NCI-H446 treated with DMSO at 0.1 percent for 48 hours (cell line): ENCODE data around the gene OGFR.

Experiments
- DNase-seq: peaks from one replicate; lab custom pipeline; 2025; lab: John Stamatoyannopoulos, UW

OGFR gene

GRCh38 chr20:62825986-62826645 lies 21.5 kb downstream of the OGFR start:
- no peak for DNase-seq

DNA sequence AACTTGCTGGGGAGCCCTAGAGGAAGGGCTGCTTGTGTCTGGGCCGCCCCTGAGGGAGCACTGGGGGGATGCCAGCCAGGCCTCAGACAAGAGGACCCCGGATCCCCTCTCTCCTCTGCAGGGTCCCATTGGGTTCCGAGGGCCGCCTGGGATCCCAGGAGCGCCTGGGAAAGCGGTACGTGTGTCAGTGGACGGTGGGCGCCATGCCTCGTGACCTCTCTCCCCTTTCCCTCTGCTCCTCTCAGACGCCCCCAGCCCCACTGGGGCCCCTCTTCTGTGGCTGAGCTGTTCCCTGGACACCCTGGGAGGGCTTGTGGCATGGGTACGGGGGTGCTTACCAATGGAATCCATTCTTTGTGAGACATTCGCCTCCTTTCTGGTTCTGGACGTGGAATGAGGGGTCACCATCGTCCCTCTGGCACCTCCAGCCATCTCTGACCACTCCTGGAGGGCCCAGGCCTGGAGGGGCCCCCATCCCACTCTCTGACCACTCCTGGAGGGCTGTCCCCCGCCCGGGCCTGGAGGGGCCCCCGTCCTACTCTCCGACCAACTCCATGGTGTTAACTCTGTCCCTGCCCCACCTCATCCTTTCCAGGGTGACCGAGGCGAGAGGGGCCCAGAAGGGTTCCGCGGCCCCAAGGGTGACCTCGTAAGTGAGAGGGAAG lies 22.1 kb downstream of the OGFR start:
- no peak for DNase-seq

DNA sequence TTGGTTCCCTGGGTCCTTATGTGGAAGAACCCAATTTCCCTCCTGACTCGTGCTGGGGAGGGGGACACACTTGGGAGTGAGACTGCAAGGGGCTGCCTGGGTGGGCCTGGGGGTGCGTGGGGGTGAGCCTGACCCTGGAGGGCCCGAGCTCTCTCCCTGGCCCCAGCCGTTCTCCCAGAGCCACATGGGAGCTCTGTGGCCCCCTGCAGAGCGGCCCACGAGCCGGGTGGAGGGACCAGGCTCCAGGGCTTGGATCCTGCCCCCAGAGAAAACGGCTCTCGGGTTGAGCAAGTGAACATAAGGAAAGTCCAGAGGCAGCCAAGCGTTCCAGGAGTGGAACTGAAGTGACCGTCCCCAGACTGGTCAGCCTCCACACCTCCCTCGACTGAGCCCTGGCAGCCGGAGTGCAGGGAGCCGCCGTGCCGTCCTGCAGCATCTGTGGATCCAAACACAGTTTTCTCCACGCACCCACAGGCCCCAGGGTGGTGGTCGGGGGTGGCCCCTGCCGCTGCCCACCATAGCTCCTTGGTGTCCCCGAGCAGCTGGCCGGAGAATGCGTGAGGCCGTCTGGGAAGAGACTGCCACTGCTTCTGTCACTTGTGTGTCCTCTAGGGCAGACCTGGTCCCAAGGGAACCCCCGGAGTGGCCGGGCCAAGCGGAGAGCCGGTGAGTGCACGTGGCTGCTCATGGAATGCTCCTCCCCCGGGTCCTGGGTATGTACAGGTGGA lies 22.8 kb downstream of the OGFR start:
- DNase-seq = no peak

GRCh38 chr20:62828051-62828450 lies 23.4 kb downstream of the OGFR start:
- DNase-seq = no peak

- DNase-seq = no peak
Measured at GRCh38 chr20:62828511-62829230, 24.0 kb downstream of the OGFR start.

- no peak for DNase-seq
Measured at GRCh38 chr20:62829231-62830230, 24.9 kb downstream of the OGFR start.

DNA sequence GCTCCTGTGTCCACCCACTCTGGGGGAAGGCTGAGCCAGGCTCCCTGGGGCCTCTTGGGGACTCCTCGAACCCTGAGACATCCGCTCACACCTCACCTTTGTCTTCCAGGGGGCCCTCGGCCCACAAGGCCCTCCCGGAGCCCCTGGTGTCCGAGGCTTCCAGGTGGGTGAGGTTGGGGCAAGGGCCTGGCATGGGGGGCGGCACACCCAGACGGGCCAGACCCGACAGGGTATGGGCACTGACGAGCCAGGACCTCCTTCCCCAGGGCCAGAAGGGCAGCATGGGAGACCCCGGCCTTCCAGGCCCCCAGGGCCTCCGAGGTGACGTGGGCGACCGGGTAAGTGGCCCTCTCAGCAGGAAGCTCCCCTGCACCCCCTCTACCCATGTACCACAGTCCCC lies 25.6 kb downstream of the OGFR start:
- no peak for DNase-seq

DNA sequence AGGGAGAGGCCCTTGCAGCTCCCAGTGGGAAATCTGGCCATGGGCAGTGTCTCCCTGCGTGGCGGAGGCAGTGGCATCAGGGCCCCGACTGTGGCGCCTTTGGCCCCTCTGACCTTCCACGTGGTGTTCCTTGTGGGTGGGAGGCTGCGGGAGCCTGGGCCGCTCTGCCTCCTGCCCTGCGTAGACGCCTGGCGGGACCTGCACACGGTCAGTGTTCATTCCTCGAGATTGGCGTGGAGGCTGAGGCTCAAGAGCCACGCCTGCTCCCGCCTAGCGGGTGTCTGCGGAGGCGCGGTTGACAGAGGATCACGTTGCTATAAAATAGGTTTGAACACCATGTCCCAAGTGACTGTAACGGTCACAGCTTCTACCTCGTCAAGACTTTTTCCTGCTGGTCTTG lies 26.2 kb downstream of the OGFR start:
- no peak for DNase-seq

DNA sequence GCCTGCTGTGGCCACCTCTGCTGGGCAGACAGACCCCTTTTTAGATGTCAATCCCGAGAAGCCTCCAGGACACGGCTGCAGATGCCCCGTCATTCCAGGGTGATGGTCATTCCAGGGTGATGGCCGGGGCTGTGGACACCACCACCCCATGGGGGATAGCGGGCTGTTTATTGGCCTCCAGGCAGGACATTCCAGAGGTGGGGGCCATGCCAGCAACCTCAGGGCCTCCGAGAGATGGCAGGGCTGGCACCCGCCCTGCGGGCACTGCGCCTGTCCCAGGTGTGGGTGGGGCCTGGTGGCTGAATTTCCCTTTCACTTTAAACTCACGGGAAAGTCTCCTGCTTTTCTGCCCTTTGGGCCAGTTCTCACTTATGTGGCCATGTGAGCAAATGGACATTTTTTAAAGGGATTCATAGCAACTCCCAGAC lies 26.7 kb downstream of the OGFR start:
- DNase-seq = no peak

DNA sequence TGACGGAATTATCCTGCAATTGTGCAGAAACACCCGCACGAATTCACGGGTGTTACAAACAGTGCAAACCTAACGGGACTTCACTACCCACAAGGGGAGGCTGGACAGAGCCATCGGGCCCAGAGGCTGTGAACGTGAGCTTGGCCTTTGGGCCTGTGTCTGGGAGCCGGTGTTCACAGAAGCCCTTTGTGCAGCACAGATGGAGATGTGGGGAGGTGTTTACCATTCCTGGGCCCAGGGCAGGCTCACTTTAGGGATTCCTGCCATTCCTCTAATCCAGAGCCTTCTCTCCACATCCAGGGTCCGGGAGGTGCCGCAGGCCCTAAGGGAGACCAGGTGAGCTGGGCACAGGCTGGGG lies 27.2 kb downstream of the OGFR start:
- no peak for DNase-seq

DNA sequence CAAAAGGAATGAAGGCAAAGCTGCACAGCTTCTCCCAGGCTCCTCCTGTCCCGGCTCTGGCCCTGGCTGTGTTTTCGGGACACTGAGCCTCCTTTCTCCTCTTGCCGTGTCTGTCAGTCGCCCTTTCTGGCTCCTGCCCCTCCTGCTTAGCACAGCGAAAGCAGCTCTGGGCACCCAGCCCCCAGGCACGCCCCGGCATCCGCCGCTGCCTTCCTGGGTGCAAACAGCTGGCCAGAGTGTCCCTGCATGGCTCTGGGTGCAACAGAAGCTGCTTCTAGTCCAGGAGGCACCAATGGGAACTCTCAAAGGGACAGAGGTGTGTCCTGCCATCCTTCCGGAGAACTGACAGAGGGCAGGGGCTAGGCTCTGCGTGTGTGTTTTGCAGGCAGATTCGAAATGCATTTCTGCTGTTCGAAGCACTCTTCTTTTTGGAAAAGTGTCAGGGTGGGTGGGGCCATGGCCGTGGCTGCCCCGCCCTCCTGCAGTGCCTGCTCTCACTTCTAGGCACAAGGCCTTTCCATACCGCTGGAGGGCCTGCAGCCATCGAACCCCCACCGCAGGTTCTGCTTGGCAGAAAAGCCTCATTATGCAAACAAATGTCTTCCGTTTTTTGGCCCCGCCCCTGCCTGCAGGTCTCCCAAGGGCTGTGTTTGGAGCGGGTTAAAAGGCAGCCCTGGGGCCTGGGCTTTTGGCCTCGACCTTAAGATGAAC lies 27.7 kb downstream of the OGFR start:
- DNase-seq = no peak

DNA sequence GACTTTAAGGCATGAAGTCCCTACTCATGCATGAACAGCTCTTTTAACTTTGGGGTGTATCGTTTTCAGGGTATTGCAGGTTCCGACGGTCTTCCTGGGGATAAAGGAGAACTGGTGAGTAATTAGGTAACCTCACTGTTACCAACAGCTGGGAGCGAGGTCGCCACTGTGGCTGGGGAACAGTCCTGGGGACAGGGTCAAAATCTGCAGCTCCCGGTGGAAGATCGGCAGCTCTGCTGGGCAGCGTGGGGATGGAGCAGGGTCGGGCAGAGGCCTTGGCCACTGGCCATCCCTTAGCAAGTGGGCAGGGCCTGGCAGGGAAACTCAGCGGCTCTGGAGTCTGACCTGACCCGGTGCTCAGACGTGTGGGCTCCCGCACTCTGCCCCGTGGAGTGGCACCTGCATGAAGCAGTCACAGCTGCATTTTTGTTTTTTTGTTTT lies 28.3 kb downstream of the OGFR start:
- DNase-seq = no peak

DNA sequence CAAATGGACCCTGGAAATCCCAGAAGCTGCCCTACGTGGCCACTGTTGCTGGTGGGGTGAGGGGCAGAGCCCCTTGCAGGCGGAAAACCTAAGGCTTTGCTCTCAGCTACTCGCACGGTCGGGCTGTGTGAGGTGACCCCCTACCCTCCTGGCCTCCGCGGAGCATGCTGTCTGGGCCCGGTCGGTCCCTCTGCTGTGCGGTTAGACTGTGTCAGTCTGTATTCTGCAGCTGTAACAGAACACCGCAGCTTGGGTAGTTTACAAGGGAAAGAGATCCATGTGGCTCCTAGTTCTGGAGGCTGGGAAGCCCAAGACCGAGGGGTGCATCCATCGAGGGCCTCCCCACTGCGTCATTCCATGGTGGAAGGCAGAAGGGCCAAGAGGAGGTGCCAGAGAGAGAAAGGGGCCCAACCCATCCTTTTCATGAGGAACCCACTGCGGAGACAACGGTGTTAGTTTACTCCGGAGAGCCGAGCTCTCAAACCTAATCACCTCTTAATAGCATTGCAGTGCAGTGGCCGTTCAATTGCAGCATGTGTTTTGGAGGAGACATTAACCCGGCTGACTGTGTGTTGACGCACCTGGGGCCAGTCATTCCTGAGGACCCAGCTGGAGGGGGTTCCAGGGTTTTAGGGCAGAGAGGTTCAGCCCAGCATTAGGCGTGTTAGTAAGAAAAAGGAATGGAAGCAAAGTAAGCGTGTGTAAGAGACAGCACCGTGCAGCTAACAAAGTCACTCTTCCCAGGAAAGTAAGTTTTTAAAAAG lies 30.5 kb downstream of the OGFR start:
- DNase-seq = no peak

- no peak for DNase-seq
Measured at GRCh38 chr20:62835931-62836861, 31.6 kb downstream of the OGFR start.

DNA sequence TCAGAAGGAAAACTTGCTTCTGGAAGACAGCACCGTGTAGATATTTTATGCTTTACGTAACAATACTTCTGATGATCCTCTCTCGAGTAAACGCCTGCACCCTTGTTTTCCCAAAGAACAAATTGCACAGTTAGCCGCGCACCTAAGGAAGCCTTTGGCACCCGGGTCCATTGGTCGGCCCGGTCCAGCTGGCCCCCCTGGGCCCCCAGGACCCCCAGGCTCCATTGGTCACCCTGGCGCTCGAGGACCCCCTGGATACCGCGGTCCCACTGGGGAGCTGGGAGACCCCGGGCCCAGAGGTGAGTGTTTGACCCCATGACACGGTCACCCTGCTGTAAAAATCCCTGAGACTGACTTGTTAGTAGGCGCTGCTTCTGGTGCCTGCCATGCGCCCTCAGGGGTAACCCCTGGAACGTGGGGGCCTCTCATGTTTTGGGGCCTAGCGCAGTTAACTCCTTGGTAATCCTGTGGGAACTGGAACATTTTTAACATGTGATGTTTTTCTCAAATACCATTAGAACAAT lies 32.4 kb downstream of the OGFR start:
- no peak for DNase-seq

GRCh38 chr20:62837790-62838127 lies 33.1 kb downstream of the OGFR start:
- DNase-seq = no peak

- no peak for DNase-seq
Measured at GRCh38 chr20:62838128-62838891, 33.7 kb downstream of the OGFR start.

DNA sequence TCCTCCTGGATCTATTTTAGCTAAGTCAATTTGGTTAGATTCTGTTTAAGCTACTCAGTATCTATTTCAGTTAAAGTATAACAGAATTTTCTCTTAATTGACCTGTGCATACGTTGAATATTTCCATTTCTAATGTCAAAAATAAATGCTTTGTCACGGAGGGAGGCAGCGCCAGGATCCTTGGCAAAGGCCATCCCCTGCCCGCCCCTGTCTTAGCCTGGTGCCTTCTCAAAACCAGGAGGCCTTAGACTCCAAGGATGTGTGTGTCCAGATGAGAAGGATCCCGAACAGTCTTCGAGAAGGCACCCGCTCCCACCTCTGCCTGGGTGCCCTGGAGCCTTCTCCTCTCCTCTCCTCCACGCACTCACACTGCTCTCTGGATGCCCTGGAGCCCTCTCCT lies 34.6 kb downstream of the OGFR start:
- DNase-seq = no peak
